ENCODE measurements around the gene ZDHHC7. TPM values are rescaled to one million over a fixed set of nuclear protein-coding genes. Genes with fewer than 3 reads are reported as not detected.

The ZDHHC7 gene
- total and polyA plus RNA-seq, 4 experiments from 2014 or later = 27.1 to 40.2 (median 34.7) TPM

Other genes with a start within 250 kb of the ZDHHC7 start
- gene CRISPLD2, start 191.6 kb downstream of the ZDHHC7 start, total RNA-seq = under 1 TPM; 0.32 to 0.89 TPM
- gene CRISPLD2, start 191.6 kb downstream of the ZDHHC7 start, polyA plus RNA-seq = 1 to 10 TPM; 1.0 to 2.5 TPM
- gene KIAA0513, start 16.3 kb upstream of the ZDHHC7 start, total RNA-seq = 10 to 100 TPM; 17.7 to 19.0 TPM
- 10 to 100 TPM in 1 of 2 donors, 1 to 10 TPM in 1; 1.3 to 11.8 TPM for gene KIAA0513, start 16.3 kb upstream of the ZDHHC7 start, polyA plus RNA-seq
- gene CIBAR2, start 100.9 kb upstream of the ZDHHC7 start, total RNA-seq = not detected
- gene CIBAR2, start 100.9 kb upstream of the ZDHHC7 start, polyA plus RNA-seq = not detected

Measured in CD4-positive, alpha-beta memory T cell (primary cell).